ENCODE results near the gene RER1.

GRCh38 chr1:2352897-2353550 lies 38.6 kb upstream of the RER1 start:
- TF ChIP-seq CTCF (IDR thresholded peaks at IDR 0.05) (no peak), POLR2A (IDR thresholded peaks at IDR 0.05) (no peak), EP300 (IDR thresholded peaks at IDR 0.05) (no peak), POLR2AphosphoS5 (IDR thresholded peaks at IDR 0.05) (no peak)
